HepG2 (cell line): ENCODE results near the gene YEATS4. TPM values are rescaled to one million over a fixed set of nuclear protein-coding genes. Genes with fewer than 3 reads are reported as not detected.

Experiments
- BCLAF1 ChIP-seq: fragments of 450-650 bp; IDR thresholded peaks from 2 replicates; pipeline ENCODE4 v1.6.1; 2017; ENCODE audit warnings: mild to moderate bottlenecking
- CEBPG ChIP-seq: IDR thresholded peaks from 2 replicates; pipeline ENCODE4 v1.6.1; 2016
- EEA1 ChIP-seq: sonication (generic); formaldehyde crosslinking; IDR thresholded peaks from 2 replicates; pipeline ENCODE4 v1.5.1; 2020; ENCODE audit warnings: mild to moderate bottlenecking, missing genetic modification reagents, borderline replicate concordance
- GABPA ChIP-seq, 2 experiments: IDR thresholded peaks; 2 replicates each; pipeline ENCODE4 v1.6.1; 2011 to 2016; ENCODE audit warnings: low read depth in 2 of 2, low read length in 1 of 2, missing biosample characterization in 1 of 2, missing genetic modification characterization in 1 of 2
- GATAD1 ChIP-seq: IDR thresholded peaks from 2 replicates; pipeline ENCODE4 v1.6.1; 2016; ENCODE audit warnings: missing genetic modification reagents, missing compliant biosample characterization
- GMEB2 ChIP-seq: IDR thresholded peaks from 2 replicates; pipeline ENCODE4 v1.6.1; 2016; ENCODE audit warnings: missing biosample characterization, missing genetic modification reagents, low read depth
- HCFC1 ChIP-seq: fragments of 150-350 bp; IDR thresholded peaks from 2 replicates; pipeline ENCODE4 v1.6.1; 2014; ENCODE audit warnings: low read depth, low read length
- MEIS1 ChIP-seq: sonication (generic); formaldehyde crosslinking; IDR thresholded peaks from 2 replicates; pipeline ENCODE4 v1.9.0; 2021; ENCODE audit warnings: mild to moderate bottlenecking, missing genetic modification reagents, moderate library complexity, borderline replicate concordance
- NFIB ChIP-seq: sonication (generic); formaldehyde crosslinking; IDR thresholded peaks from 2 replicates; pipeline ENCODE4 v1.9.0; 2021; ENCODE audit warnings: missing genetic modification reagents, mild to moderate bottlenecking, borderline replicate concordance
- TARDBP ChIP-seq: sonication (generic); formaldehyde crosslinking; IDR thresholded peaks from 2 replicates; pipeline ENCODE4 v1.8.0; 2022; ENCODE audit warnings: mild to moderate bottlenecking, missing genetic modification reagents
- ZBTB1 ChIP-seq: sonication (generic); formaldehyde crosslinking; IDR thresholded peaks from 2 replicates; pipeline ENCODE4 v1.4.0; 2020; ENCODE audit warnings: missing genetic modification reagents, borderline replicate concordance
- ZBTB44 ChIP-seq: sonication (generic); formaldehyde crosslinking; IDR thresholded peaks from 2 replicates; pipeline ENCODE4 v1.4.0; 2020; ENCODE audit warnings: missing genetic modification reagents
- ZNF24 ChIP-seq: fragments of 450-650 bp; IDR thresholded peaks from 2 replicates; pipeline ENCODE4 v1.6.1; 2017; ENCODE audit warnings: antibody characterized with exemption, mild to moderate bottlenecking
- ZNF761 ChIP-seq: sonication (generic); formaldehyde crosslinking; conservative IDR thresholded peaks from 2 replicates; pipeline ENCODE4 v1.4.0; 2020; ENCODE audit warnings: mild to moderate bottlenecking, missing genetic modification reagents
- polyA plus RNA-seq, 8 experiments: library from polyadenylated mRNA; depleted of rRNA in 3 of 8; stranded (reverse) in 7 of 8; unstranded in 1 of 8; fragments of >200 nt; fragmentation: Illumina TruSeq in 4 of 8; extraction: Trizol in 4 of 8; gene quantifications; 2 replicates each; pipeline versions ENCODE4 v1.2.1 to v1.2.3, GENCODE V29; 2011 to 2016; ENCODE audit warnings: low read depth in 4 of 8, missing spikeins in 1 of 8, mixed read lengths in 1 of 8; ENCODE audit not compliant: insufficient read depth in 1 of 8
- total RNA-seq, 5 experiments: library from RNA; depleted of rRNA; stranded (reverse); fragments of >200 nt; fragmentation: Illumina TruSeq; extraction: Trizol; gene quantifications; 2 replicates each; pipeline ENCODE4 v1.2.3, GENCODE V29; 2016; ENCODE audit warnings: low read depth in 1 of 5
- TF ChIP-seq, protein P1 (sequence below): sonication (generic); formaldehyde crosslinking; IDR thresholded peaks from 2 replicates; pipeline ENCODE4 v1.8.1; 2022; ENCODE audit warnings: low read depth, mild to moderate bottlenecking, missing genetic modification reagents
- TF ChIP-seq, protein P2 (sequence below): sonication (generic); formaldehyde crosslinking; conservative IDR thresholded peaks from 2 replicates; pipeline ENCODE4 v1.8.1; 2023; ENCODE audit warnings: missing genetic modification reagents

YEATS4 gene
- total and polyA plus RNA-seq, 2 of the 13 experiments (the other 11 are each of a cell fraction or from before 2014, with no cell fraction given): 16.8 to 45.0 TPM

DNA sequence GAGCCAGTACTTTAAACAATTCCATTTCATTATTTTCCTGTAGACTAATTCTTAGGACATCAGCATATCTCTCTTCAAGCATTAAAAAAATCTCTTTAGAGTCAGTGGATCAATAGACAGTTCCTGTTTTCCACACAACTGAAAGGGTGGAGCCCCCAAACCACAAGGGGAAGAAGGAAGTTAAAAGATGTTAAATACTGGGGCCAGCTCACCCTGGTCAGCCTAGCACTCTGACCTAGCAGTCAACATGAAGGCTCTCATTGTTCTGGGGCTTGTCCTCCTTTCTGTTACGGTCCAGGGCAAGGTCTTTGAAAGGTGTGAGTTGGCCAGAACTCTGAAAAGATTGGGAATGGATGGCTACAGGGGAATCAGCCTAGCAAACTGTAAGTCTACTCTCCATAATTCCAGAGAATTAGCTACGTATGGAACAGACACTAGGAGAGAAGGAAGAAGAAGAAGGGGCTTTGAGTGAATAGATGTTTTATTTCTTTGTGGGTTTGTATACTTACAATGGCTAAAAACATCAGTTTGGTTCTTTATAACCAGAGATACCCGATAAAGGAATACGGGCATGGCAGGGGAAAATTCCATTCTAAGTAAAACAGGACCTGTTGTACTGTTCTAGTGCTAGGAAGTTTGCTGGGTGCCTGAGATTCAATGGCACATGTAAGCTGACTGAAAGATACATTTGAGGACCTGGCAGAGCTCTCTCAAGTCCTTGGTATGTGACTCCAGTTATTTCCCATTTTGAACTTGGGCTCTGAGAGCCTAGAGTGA is 11.2 kb upstream of the YEATS4 start, which contains the start of gene LYZ (continued):
- TF ChIP-seq CEBPG (CRISPR knock-in tag): peak; percentile 65; the same call in 1 of the 2 replicates
- no peak for TF ChIP-seq ZNF24
- TF ChIP-seq, protein P1, sequence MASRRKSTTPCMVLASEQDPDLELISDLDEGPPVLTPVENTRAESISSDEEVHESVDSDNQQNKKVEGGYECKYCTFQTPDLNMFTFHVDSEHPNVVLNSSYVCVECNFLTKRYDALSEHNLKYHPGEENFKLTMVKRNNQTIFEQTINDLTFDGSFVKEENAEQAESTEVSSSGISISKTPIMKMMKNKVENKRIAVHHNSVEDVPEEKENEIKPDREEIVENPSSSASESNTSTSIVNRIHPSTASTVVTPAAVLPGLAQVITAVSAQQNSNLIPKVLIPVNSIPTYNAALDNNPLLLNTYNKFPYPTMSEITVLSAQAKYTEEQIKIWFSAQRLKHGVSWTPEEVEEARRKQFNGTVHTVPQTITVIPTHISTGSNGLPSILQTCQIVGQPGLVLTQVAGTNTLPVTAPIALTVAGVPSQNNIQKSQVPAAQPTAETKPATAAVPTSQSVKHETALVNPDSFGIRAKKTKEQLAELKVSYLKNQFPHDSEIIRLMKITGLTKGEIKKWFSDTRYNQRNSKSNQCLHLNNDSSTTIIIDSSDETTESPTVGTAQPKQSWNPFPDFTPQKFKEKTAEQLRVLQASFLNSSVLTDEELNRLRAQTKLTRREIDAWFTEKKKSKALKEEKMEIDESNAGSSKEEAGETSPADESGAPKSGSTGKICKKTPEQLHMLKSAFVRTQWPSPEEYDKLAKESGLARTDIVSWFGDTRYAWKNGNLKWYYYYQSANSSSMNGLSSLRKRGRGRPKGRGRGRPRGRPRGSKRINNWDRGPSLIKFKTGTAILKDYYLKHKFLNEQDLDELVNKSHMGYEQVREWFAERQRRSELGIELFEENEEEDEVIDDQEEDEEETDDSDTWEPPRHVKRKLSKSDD (CRISPR knock-in tag): no peak
- peak; percentile 68 for TF ChIP-seq GATAD1
- TF ChIP-seq GMEB2 (CRISPR knock-in tag): no peak; the same call in 1 of the 2 replicates
- TF ChIP-seq ZNF761 (CRISPR knock-in tag): 0 out of 2 replicates have a peak, but pooled peaks have one; percentile 57
- TF ChIP-seq NFIB (CRISPR knock-in tag): no peak
- TF ChIP-seq ZBTB44: no peak
- no peak for TF ChIP-seq HCFC1
- TF ChIP-seq ZBTB1 (CRISPR knock-in tag): no peak
- TF ChIP-seq, protein P2, sequence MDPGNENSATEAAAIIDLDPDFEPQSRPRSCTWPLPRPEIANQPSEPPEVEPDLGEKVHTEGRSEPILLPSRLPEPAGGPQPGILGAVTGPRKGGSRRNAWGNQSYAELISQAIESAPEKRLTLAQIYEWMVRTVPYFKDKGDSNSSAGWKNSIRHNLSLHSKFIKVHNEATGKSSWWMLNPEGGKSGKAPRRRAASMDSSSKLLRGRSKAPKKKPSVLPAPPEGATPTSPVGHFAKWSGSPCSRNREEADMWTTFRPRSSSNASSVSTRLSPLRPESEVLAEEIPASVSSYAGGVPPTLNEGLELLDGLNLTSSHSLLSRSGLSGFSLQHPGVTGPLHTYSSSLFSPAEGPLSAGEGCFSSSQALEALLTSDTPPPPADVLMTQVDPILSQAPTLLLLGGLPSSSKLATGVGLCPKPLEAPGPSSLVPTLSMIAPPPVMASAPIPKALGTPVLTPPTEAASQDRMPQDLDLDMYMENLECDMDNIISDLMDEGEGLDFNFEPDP (CRISPR knock-in tag): no peak
- no peak for TF ChIP-seq BCLAF1
- peak; percentile 62; the same call in 1 of the 2 replicates for TF ChIP-seq TARDBP (CRISPR knock-in tag)
- peak; percentile 71; the same call in 1 of the 2 replicates for TF ChIP-seq MEIS1
- no peak for TF ChIP-seq EEA1 (CRISPR knock-in tag)
- TF ChIP-seq GABPA (IDR thresholded peaks at IDR 0.05; ENCODE audit: low read depth, low read length): no peak
- TF ChIP-seq GABPA (CRISPR knock-in tag; IDR thresholded peaks at IDR 0.05; ENCODE audit: low read depth): peak; percentile 67; the same call in 1 of the 2 replicates
